Tibial nerve (tissue), 4 donors: ENCODE measurements around the gene JAZF1. TPM values are rescaled to one million over a fixed set of nuclear protein-coding genes. Genes with fewer than 3 reads are reported as not detected.
"Not testable (repeated sequence)": the region's sequence is repeated elsewhere in the genome, so short reads cannot be mapped to it uniquely, and the experiment has no call there.

ENCODE experiments used
- DNase-seq, 2 donors: peaks; one replicate each; pipeline ENCODE4 v3.0.0-alpha.2; 2019; ENCODE audit warnings: low spot score in 2 of 2
- H3K27ac ChIP-seq, 4 donors: fragments of 200-600 bp; sonication (generic) in 3 of 4; one replicate each; pipeline ENCODE4 v1.5.1; 2017 to 2019; ENCODE audit warnings: mild to moderate bottlenecking in 1 of 4
- H3K27me3 ChIP-seq, 2 donors: fragments of 200-600 bp; sonication (generic) in 1 of 2; one replicate each; pipeline versions ENCODE4 v1.5.1 to v1.6.0; 2017 to 2019
- H3K36me3 ChIP-seq, 3 donors: fragments of 200-600 bp; sonication (generic); one replicate each; pipeline ENCODE4 v1.5.1; 2018 to 2019
- H3K4me1 ChIP-seq, 4 donors: fragments of 200-600 bp; sonication (generic) in 3 of 4; one replicate each; pipeline ENCODE4 v1.5.1; 2017 to 2019
- H3K4me3 ChIP-seq, 4 donors: fragments of 200-600 bp; sonication (generic) in 3 of 4; one replicate each; pipeline ENCODE4 v1.5.1; 2017 to 2019; ENCODE audit warnings: mild to moderate bottlenecking in 1 of 4, moderate library complexity in 1 of 4
- H3K9me3 ChIP-seq, 4 donors: fragments of 200-600 bp; sonication (generic) in 3 of 4; one replicate each; pipeline ENCODE4 v1.5.1; 2017 to 2019
- EP300 ChIP-seq, 2 donors: sonication (generic); formaldehyde crosslinking; IDR thresholded peaks; one replicate each; pipeline ENCODE4 v1.6.1; 2017; ENCODE audit warnings: antibody characterized with exemption in 2 of 2, mild to moderate bottlenecking in 1 of 2
- POLR2A ChIP-seq, 2 donors: fragments of 450-650 bp; IDR thresholded peaks; one replicate each; pipeline ENCODE4 v1.6.1; 2017; ENCODE audit warnings: antibody characterized with exemption in 2 of 2, mild to moderate bottlenecking in 2 of 2, moderate library complexity in 2 of 2
- WGBS, 2 donors: methylation state at CpG; one replicate each; pipeline ENCODE4 v1.1.5; 2018; 5-methylcytosine and 5-hydroxymethylcytosine counted together
- total RNA-seq, 4 donors: library from RNA; depleted of rRNA; stranded (reverse); fragments of >200 nt; gene quantifications; one replicate each; pipeline ENCODE4 v1.1.0, GENCODE V29; 2016
- TF ChIP-seq, protein P1 (sequence below), 5 experiments: fragments of 200-600 bp in 3 of 5; fragments of 450-650 bp in 2 of 5; sonication (generic) in 3 of 5; IDR thresholded peaks; one replicate each; pipeline ENCODE4 v1.5.1; 2016 to 2019; ENCODE audit warnings: antibody characterized with exemption in 5 of 5, mild to moderate bottlenecking in 3 of 5, moderate library complexity in 2 of 5

JAZF1 gene
- total RNA-seq, 4 donors from 2014 or later = 6.9 to 17.5 (median 10.7) TPM

DNA sequence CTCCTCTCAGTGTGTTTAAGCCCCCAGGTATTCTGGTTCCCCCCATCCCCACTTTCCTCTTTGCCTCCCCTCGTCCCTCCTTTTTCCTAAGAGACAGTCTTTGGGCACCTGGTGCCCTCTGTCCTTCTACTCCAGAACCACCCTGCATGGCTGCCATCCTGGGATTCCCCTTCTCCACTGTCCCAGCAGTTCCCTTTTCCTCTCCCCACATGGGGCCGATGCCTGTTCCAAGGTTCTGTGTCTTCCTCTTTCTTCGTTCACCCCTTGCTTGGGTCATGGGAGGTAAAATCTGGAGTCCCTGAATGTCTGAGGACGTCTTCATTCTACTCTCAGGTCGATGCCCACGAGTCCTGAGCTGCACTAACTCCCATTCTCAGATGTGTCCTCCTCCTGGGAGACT is 319.8 kb downstream of the JAZF1 start:
- TF ChIP-seq, protein P1, sequence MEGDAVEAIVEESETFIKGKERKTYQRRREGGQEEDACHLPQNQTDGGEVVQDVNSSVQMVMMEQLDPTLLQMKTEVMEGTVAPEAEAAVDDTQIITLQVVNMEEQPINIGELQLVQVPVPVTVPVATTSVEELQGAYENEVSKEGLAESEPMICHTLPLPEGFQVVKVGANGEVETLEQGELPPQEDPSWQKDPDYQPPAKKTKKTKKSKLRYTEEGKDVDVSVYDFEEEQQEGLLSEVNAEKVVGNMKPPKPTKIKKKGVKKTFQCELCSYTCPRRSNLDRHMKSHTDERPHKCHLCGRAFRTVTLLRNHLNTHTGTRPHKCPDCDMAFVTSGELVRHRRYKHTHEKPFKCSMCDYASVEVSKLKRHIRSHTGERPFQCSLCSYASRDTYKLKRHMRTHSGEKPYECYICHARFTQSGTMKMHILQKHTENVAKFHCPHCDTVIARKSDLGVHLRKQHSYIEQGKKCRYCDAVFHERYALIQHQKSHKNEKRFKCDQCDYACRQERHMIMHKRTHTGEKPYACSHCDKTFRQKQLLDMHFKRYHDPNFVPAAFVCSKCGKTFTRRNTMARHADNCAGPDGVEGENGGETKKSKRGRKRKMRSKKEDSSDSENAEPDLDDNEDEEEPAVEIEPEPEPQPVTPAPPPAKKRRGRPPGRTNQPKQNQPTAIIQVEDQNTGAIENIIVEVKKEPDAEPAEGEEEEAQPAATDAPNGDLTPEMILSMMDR (IDR thresholded peaks at IDR 0.05) = no peak
- TF ChIP-seq EP300 (IDR thresholded peaks at IDR 0.05) (no peak), POLR2A (IDR thresholded peaks at IDR 0.05) (no peak)
- no peak for DNase-seq
- 84 to 86% methylated on average over 6 of the region's 6 CpGs for WGBS, 2 donors
- H3K4me3 ChIP-seq = no peak overlapping the region
- H3K9me3 ChIP-seq = no peaks in the 10 kb centered on the region
- no peaks in the 10 kb centered on the region for H3K27me3 ChIP-seq
- H3K4me1 ChIP-seq = no peaks in the 10 kb centered on the region
- no peak overlapping the region for H3K27ac ChIP-seq
- peaks cover 0 to 15% (median 0%) of the 10 kb centered on the region in 3 donors for H3K36me3 ChIP-seq

DNA sequence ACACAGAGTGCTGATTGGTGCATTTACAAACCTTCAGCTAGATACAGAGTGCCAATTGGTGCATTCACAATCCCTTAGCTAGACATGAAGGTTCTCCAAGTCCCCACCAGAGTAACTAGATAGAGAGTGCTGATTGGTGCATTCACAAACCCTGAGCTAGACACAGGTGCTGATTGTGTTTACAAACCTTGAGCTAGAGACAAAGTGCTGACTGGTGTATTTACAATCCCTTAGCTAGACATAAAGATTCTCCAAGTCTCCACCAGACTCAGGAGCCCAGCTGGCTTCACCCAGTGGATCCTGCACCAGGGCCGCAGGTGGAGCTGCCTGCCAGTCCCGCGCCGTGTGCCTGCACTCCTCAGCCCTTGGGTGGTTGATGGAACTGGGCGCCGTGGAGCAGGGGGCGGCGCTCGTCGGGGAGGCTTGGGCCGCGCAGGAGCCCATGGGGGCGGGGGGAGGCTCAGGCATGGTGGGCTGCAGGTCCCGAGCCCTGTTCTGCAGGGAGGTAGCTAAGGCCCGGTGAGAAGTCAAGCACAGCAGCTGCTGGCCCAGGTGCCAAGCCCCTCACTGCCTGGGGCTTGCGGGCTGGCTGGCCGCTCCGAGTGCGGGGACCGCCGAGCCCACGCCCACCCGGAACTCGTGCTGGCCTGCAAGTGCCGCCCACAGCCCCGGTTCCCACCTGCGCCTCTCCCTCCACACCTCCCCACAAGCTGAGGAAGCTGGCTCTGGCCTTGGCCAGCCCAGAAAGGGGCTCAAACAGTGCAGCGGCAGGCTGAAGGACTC is 323.7 kb downstream of the JAZF1 start:
- peaks cover 0 to 16% (median 0%) of the 10 kb centered on the region in 3 donors for H3K36me3 ChIP-seq
- not testable (repeated sequence) for H3K9me3 ChIP-seq, H3K27ac ChIP-seq, DNase-seq, H3K4me1 ChIP-seq, H3K27me3 ChIP-seq, H3K4me3 ChIP-seq
- 99 to 100% methylated on average over 3 to 15 of the region's 28 CpGs for WGBS, 2 donors

DNA sequence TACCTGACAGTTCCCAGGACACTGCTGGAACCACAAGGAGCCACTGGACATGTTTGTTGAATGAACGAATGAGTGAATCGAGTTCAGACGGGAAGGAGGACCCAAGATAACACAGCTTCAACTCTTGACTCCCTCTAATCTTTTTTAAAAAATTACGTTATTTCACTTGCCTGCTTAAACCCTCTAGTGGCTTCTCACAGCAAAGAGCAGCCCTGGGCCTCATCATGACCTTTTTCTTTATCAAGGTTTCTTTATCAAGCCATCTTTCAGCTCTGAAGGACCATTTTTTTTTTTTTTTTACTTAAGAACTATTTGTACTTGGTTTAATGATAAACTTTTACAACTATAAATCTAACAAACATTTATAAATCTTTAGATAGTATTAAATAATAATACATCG is 330.1 kb downstream of the JAZF1 start:
- TF ChIP-seq, protein P1 (IDR thresholded peaks at IDR 0.05) = no peak
- TF ChIP-seq EP300 (IDR thresholded peaks at IDR 0.05) = no peak
- TF ChIP-seq POLR2A (IDR thresholded peaks at IDR 0.05) = no peak
- no peak for DNase-seq
- H3K27me3 ChIP-seq = no peaks in the 10 kb centered on the region
- H3K9me3 ChIP-seq = peaks cover 0 to 4% (median 0%) of the 10 kb centered on the region in 4 donors
- H3K27ac ChIP-seq = no peak overlapping the region
- no peaks in the 10 kb centered on the region for H3K4me1 ChIP-seq
- H3K4me3 ChIP-seq = no peak overlapping the region
- no peaks in the 10 kb centered on the region for H3K36me3 ChIP-seq
- WGBS, 2 donors = 96% methylated on average over 5 of the region's 5 CpGs

DNA sequence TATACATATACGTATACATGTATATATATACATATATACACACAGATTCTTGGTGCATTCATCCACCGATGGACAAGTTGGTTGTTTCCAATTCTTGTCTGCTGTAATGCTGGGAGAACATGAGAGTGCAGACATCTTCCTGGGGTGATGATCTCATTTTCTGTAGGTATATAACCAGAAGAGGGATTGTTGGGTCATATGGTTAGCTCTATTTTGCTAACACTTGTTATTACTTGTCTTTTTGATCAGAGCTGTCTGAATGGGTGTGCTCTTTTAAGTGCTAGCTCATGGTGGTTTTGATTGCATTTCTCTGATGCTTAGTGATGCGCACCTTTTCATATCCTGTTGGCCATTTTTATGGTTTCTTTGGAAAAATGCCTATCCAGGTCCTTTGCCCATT is 334.2 kb downstream of the JAZF1 start:
- TF ChIP-seq, protein P1 (IDR thresholded peaks at IDR 0.05) = no peak
- TF ChIP-seq POLR2A (IDR thresholded peaks at IDR 0.05) (no peak), EP300 (IDR thresholded peaks at IDR 0.05) (no peak)
- Histone ChIP-seq H3K27me3 (no peaks in the 10 kb centered on the region), H3K4me1 (peaks cover 0 to 18% (median 1%) of the 10 kb centered on the region in 4 donors), H3K27ac (no peak overlapping the region), H3K9me3 (no peaks in the 10 kb centered on the region), H3K4me3 (no peak overlapping the region), H3K36me3 (no peaks in the 10 kb centered on the region)
- no peak for DNase-seq
- WGBS, 2 donors = 95 to 96% methylated on average over 3 of the region's 3 CpGs

DNA sequence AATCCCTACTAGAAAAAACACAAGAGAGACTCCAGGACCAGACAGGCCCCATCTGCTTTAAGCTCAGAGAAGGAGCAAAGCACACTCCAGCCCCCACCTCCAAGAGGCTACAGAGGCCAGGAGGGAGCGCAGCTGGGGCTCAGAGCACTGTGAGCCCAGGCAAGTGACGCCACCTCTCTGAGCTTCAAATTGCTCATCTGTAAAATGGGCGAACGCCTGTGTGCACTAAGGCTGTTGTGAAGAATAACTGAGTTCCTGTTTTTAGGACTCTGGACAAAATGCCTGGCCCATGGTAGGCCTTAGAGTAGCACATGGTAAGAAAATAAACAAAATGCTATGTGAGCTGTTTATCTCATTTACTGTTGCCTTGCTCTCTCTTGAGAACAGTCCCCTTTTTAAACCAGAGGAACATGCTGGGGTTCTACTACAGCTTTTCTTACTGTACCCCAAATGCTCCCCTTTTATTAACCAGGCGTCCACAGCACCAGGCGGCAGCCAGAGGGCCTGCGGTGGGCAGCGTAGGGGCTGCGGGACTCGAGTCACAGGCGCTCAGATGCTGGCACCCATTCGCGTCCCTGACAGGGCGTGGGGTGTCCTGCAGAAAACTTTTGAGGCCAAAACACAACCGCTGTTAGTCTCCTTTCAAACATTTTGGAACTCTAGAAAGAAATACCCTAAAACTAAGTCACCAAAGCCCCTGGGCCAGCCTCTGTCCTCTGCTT is 336.9 kb downstream of the JAZF1 start:
- 96 to 97% methylated on average over 15 of the region's 15 CpGs for WGBS, 2 donors

More for the DNA sequence above, 336.9 kb downstream of the JAZF1 start:
- H3K27me3 ChIP-seq = no peaks in the 10 kb centered on the region
- DNase-seq = no peak
- H3K9me3 ChIP-seq = no peaks in the 10 kb centered on the region
- peaks cover 0 to 18% (median 1%) of the 10 kb centered on the region in 4 donors for H3K4me1 ChIP-seq
- peaks cover 0 to 21% (median 0%) of the 10 kb centered on the region in 3 donors for H3K36me3 ChIP-seq
- no peak overlapping the region for H3K4me3 ChIP-seq
- H3K27ac ChIP-seq = no peak overlapping the region
- TF ChIP-seq, protein P1 (IDR thresholded peaks at IDR 0.05) = no peak
- no peak for TF ChIP-seq EP300 (IDR thresholded peaks at IDR 0.05)
- no peak for TF ChIP-seq POLR2A (IDR thresholded peaks at IDR 0.05)
